Osteoblast (primary cell): ENCODE measurements around the gene POLR2I. TPM values are rescaled to one million over a fixed set of nuclear protein-coding genes. Genes with fewer than 3 reads are reported as not detected.

Experiments
- DNase-seq: peaks from one replicate; pipeline ENCODE4 v3.0.0; 2011; ENCODE audit warnings: low spot score, mixed read lengths; ENCODE audit not compliant: insufficient read length; ENCODE audit errors: missing footprints
- H2AFZ ChIP-seq: 2 replicates; pipeline ENCODE4 v1.6.0; 2011; ENCODE audit warnings: mild to moderate bottlenecking, low read length
- H3K27ac ChIP-seq: 2 replicates; pipeline ENCODE4 v1.5.1; 2011; ENCODE audit warnings: mild to moderate bottlenecking, low read depth, low read length, moderate library complexity
- H3K27me3 ChIP-seq: 2 replicates; pipeline ENCODE4 v1.6.0; 2012; ENCODE audit warnings: mild to moderate bottlenecking, control low read depth, inconsistent platforms, low read length, moderate library complexity; ENCODE audit not compliant: insufficient read depth
- H3K36me3 ChIP-seq: 2 replicates; pipeline ENCODE4 v1.5.1; 2011; ENCODE audit warnings: mild to moderate bottlenecking, low read length, control low read depth, moderate library complexity; ENCODE audit not compliant: insufficient read depth
- H3K4me1 ChIP-seq: 2 replicates; pipeline ENCODE4 v1.5.1; 2011; ENCODE audit warnings: mild to moderate bottlenecking, low read length, control low read depth, moderate library complexity; ENCODE audit not compliant: insufficient read depth
- H3K4me2 ChIP-seq: 2 replicates; pipeline ENCODE4 v1.6.0; 2011; ENCODE audit warnings: mild to moderate bottlenecking, low read length; ENCODE audit not compliant: insufficient read depth
- H3K4me3 ChIP-seq: fragments of 200-600 bp; sonication (generic); 3 replicates; pipeline ENCODE4 v1.5.1; 2012; ENCODE audit warnings: mild to moderate bottlenecking, low read length, inconsistent platforms; ENCODE audit not compliant: insufficient read depth
- H3K79me2 ChIP-seq: 2 replicates; pipeline ENCODE4 v1.6.0; 2012; ENCODE audit warnings: mild to moderate bottlenecking, low read length, control low read depth, inconsistent platforms; ENCODE audit not compliant: insufficient read depth
- H3K9me3 ChIP-seq: 2 replicates; pipeline ENCODE4 v1.5.1; 2011; ENCODE audit warnings: low read depth, low read length, control low read depth
- H4K20me1 ChIP-seq: 2 replicates; pipeline ENCODE4 v1.6.0; 2012; ENCODE audit warnings: mild to moderate bottlenecking, low read length, control low read depth; ENCODE audit not compliant: insufficient read depth
- CTCF ChIP-seq: IDR thresholded peaks from 2 replicates; pipeline ENCODE4 v1.5.1; 2011; ENCODE audit warnings: mild to moderate bottlenecking, low read depth, low read length, moderate library complexity; ENCODE audit errors: extremely low read depth
- total RNA-seq: library from RNA; depleted of rRNA; stranded (reverse); fragments of >200 nt; gene quantifications from 2 replicates; pipeline ENCODE4 v1.2.3, GENCODE V29; 2012

Gene POLR2I
- total RNA-seq, 1 donor, result 22.4 TPM

GRCh38 chr19:36125557-36125956 is 10.9 kb upstream of the POLR2I start:
- Histone ChIP-seq H3K9me3 (no peaks in the 10 kb centered on the region), H3K4me3 (no peak overlapping the region), H3K4me1 (peaks cover 10% of the 10 kb centered on the region), H4K20me1 (peaks cover 2% of the 10 kb centered on the region), H3K79me2 (no peaks in the 10 kb centered on the region), H3K27ac (no peak overlapping the region), H3K36me3 (peaks cover 28% of the 10 kb centered on the region), H3K4me2 (no peak overlapping the region), H2AFZ (no peak overlapping the region), H3K27me3 (no peaks in the 10 kb centered on the region)
- DNase-seq, result no peak
- TF ChIP-seq CTCF, result no peak

GRCh38 chr19:36121486-36122124 is 6.9 kb upstream of the POLR2I start:
- peaks cover 51% of the 10 kb centered on the region for H3K36me3 ChIP-seq
- no peak for TF ChIP-seq CTCF
- DNase-seq, result peak; percentile 64
- peaks cover 20% of the 10 kb centered on the region for H3K79me2 ChIP-seq
- H3K9me3 ChIP-seq, result no peaks in the 10 kb centered on the region
- peaks cover 6% of the 10 kb centered on the region for H4K20me1 ChIP-seq
- H3K4me3 ChIP-seq, result no peak overlapping the region
- H3K4me1 ChIP-seq, result no peaks in the 10 kb centered on the region
- H3K4me2 ChIP-seq, result no peak overlapping the region
- no peak overlapping the region for H2AFZ ChIP-seq
- H3K27me3 ChIP-seq, result no peaks in the 10 kb centered on the region
- H3K27ac ChIP-seq, result no peak overlapping the region

GRCh38 chr19:36120984-36121358 is 6.3 kb upstream of the POLR2I start:
- Histone ChIP-seq H3K4me2 (no peak overlapping the region), H3K9me3 (no peaks in the 10 kb centered on the region), H3K27ac (no peak overlapping the region), H3K36me3 (peaks cover 50% of the 10 kb centered on the region), H3K27me3 (no peaks in the 10 kb centered on the region), H2AFZ (no peak overlapping the region), H3K4me3 (no peak overlapping the region), H4K20me1 (peaks cover 6% of the 10 kb centered on the region), H3K79me2 (peaks cover 26% of the 10 kb centered on the region), H3K4me1 (peaks cover 5% of the 10 kb centered on the region)
- no peak for TF ChIP-seq CTCF
- DNase-seq, result no peak

- peaks cover 7% of the 10 kb centered on the region for H3K4me1 ChIP-seq
- DNase-seq, result peak; percentile 50
These were observed 5.7 kb upstream of the POLR2I start for GRCh38 chr19:36120092-36120983.

More at GRCh38 chr19:36120092-36120983, 5.7 kb upstream of the POLR2I start:
- Histone ChIP-seq H3K79me2 (peaks cover 30% of the 10 kb centered on the region), H3K36me3 (peaks cover 44% of the 10 kb centered on the region), H4K20me1 (peaks cover 6% of the 10 kb centered on the region), H3K4me3 (no peak overlapping the region), H3K9me3 (no peaks in the 10 kb centered on the region), H2AFZ (no peak overlapping the region), H3K4me2 (no peak overlapping the region), H3K27me3 (no peaks in the 10 kb centered on the region), H3K27ac (no peak overlapping the region)
- no peak for TF ChIP-seq CTCF
